ENCODE measurements around the gene HARBI1.
A peak's percentile ranks its signal among the peaks of the same experiment; 100 is the strongest.
"Not testable (repeated sequence)": the region's sequence is repeated elsewhere in the genome, so short reads cannot be mapped to it uniquely, and the experiment has no call there.

HARBI1 gene

DNA sequence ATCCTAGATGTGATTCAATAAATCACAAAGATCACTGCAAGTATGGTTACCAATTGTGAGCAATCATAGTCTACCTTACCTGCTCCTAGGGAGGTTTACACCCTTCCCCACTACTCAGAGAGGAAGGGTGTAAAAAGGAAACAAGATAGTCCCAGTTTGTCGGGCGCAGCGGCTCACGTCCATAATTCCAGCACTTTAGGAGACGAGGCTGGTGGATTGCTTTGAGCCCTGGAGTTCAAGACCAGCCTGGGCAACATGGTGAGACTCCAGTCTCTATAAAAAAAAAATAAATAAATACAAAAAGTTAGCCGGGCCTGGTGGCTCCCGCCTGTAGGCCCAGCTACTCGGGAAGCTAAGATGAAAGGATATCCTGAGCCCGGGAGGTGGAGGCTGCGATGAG is 22.2 kb downstream of the HARBI1 start:
- no peak for DNase-seq

DNA sequence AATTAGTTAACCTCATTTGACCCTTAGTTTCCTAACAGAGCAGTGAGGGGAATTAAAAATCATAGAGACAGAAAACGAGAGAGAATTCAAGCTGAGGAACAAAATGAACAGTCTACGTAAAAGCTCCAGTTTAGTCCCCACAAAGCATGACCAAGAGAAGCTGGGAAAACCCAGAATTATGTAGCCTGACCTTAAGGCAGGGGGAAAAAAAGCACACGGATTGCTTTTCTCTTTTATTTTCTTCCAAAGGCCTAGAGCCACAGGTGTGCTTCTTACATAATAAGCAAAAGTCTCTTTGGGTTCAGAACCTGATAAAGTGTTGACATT is 22.7 kb downstream of the HARBI1 start:
- no peak for DNase-seq

DNA sequence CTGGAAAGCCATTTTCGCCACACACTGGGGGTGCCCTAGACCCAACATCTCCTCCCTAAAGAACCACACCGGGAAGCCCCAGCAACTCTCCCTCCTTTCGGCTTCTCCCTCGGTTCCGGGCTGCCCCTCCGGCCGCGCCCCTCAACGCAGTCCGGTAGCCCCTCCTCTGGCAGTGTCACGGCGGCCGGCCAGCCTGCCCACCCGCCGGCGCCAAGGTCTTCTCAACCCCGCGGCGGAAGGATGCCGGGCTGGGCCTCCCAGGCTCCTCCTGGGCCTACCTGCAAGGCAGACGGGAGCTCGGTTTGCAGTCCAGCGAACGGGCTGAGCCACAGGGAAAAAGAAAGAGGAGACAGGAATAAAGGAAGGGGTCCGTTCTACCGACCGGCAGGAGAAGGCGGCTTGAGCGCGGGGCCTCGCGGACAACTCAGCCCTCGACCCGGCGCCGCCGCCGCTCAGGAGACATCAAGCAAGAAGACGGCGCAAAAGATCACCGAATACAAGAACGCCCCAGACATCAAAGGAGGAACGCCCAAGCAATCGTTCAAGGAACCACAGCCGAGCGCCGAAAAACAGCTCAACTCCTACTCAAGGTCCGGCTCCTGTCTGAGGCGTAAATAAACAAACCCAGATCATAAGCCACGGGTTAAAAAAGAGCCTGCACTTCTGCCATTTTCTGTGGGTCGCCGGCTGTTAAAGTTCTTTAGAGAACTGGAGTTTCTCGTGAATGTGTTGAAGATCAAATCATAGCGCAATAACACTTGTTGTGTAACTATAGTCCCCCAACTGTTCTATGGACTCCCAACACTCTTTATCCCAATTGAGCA is 23.3 kb downstream of the HARBI1 start, which contains the start of gene AMBRA1:
AMBRA1 (minus strand) TSS at position 474 of the 824 bp plus-strand sequence. CDS start 45,643 bp downstream, outside the sequence.
- peak; percentile 88 for DNase-seq

DNA sequence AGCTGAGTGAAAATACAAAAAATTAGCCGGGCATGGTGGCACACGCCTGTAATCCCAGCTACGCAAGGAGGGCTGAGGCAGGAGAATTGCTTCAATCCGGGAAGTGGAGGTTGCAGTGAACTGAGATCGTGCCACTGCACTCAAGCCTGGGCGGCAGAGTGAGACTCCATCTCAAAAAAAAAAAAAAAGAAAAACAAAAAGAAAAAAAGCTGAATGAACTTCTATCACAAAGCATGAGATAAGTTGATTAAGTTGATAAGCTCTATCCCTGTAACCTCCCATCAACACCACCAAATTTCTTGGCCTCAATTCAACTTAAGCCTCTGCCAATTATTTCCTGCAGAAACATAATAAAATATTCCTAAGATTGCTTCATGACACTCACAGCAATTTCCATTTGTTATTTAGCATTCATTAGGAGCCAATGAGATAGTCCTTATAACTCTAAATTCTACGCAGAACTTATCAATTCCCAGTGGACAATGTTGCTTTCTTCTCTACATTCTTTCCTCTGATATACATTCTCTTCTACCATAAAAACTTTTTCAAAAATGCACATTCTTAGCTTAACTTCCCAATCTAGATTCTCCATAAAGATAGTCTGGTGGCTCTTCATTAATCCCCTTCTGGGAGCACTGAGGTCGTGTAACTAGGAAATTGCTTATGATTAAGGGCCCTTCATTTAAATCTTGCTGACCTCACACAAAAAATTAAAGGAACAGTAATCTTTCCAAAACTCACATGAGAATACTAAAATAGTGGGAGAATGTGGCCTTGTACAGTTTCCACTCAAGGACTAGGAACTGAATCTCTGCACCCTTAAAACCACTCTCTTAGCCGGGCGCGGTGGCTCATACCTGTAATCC is 26.1 kb downstream of the HARBI1 start:
- DNase-seq = no peak

DNA sequence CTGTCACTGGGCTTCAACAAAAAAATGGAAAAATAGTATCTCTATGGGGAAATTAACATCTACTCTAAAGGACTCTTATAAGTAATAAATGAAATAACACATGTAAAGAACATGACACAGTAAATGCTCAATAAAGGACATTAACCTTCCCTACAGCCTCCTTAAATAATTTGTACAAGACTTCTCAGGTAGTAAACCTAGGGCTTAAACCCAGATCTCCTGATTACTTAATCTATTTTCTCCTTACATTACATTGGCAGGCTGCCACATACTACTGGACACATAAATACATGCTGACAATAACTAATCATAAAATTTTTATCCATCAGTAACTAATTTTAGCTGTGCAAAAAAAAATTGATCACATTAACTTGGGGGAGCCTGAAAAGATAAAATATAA is 28.1 kb downstream of the HARBI1 start:
- DNase-seq = no peak

DNA sequence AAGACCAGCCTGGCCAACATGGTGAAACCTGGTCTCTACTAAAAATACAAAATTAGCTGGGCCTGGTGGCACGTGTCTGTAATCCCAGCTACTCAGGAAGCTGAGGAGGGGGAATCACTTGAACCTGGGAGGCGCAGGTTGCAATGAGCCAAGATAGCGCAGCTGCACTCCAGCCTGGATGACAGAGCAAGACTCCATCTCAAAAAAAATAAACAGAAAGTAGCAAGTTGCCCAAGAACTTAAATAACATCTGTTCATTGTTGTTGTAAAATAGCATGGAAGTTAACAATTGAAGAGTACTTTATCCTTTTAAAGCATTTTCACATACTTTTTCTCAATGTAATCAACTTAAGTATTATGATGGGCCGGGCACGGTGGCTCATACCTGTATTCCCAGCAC is 28.9 kb downstream of the HARBI1 start:
- no peak for DNase-seq

DNA sequence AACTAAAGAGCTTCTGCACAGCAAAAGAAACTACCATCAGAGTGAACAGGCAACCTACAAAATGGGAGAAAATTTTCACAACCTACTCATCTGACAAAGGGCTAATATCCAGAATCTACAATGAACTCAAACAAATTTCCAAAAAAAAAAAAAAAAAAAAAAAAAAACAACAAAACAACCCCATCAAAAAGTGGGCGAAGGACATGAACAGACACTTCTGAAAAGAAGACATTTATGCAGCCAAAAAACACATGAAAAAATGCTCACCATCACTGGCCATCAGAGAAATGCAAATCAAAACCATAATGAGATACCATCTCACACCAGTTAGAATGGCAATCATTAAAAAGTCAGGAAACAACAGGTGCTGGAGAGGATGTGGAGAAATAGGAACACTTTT is 33.5 kb downstream of the HARBI1 start:
- not testable (repeated sequence) for DNase-seq

DNA sequence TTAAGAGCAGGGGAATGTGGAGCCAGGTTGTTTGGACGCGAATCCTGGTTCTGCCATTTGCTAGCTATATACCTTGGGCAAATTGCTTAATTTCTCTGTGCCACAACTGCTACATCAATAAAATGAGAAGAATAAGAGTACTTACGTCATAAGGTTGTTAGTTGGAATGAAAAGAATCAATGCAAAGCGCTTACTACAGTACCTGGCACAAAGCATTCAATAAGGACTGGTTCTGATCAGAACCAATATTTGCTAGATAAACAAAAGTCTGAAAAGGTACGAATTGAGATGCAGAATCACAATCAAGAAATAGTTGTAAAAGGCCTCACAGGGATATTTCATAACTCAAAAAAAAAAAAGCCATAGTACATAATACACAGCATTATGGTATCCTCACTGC is 34.4 kb downstream of the HARBI1 start:
- no peak for DNase-seq

DNA sequence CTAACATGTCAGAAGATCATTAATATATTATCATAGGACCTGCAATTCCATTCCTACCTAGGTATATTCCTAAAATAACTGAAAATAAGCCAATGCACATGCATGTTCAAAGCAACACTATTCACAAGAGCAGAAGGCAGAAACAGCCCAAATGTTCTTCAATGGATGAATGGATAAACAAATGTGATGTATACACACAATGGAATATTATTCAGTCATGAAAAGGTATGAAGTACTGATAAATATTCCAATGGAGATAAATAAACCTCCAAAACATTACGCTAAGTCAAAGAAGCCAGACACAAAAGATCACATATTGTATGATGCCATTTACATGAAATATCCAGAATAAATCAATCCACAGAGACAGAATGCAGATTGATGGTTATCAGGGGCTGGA is 40.0 kb downstream of the HARBI1 start:
- no peak for DNase-seq

DNA sequence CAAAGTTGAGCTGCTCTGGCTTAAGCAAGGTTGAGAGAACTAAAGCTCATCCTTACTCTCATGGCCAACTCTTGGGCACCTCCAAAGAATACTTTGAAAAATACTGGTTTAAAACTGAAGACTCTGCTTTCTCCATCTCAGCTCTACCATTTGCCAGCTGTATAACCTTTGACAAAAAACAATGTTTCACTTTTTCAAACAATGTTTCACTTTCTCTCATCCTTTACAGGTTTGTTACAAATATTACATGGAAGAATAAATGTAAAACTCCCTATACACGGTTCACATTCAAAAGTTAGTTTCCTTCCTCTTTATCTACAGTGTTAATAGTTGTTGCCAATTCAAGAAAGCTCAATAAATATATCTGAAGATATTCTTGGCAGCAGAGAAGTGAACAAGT is 42.4 kb downstream of the HARBI1 start:
- DNase-seq = no peak

DNA sequence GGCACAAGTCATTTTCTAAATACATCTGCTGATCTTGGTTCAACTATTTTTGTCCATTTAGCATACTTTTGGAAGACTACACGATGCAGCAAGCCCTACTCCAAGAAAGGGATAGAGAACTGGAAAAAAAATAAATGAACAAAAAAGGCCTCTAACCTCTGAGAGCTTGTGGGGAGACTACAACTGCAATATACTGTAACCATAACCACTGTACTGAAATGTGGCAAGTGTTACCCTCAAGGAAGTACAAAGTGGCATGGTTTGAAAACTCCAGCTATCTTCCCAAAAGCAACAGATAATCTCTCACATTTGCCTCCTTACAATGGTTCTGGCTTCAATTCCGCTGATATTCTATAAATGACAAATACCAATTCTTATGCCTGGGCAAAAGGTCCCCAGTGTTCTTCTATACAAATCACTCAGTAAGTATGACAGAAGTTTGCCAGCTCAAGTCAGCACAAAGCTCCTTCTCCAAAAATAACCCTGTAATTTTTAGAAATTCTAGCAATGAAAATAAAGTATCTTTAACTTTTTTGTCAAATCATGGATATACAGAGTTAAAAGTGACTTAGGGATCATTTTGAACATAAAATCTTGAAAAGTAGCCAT is 46.1 kb downstream of the HARBI1 start:
- DNase-seq = no peak

DNA sequence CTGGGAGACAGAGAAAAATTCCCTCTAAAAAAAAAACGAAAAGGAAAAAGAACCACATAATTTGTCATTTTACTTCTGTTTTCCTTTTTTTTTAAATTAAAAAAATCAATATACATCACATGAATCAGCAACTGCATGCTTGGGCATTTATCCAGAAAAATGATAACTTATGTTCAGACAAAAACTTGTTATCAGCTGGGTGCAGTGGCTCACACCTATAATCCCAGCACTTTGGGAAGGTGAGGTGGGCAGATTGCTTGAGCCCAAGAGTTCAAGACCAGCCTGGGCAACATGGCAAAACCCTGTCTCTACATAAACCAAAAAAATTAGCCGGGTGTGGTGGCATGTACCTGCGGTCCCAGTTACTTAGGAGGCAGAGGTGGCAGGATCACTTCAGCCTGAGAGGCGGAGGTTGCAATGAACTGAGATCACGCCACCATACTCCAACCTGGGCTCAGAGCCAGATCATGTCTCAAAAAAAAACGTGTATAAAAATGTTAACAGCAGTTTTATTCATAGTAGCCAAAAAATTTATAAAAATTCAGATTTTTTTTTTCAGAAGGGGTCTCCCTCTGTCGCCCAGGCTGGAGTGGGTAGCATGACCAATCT is 51.7 kb downstream of the HARBI1 start:
- DNase-seq = no peak

DNA sequence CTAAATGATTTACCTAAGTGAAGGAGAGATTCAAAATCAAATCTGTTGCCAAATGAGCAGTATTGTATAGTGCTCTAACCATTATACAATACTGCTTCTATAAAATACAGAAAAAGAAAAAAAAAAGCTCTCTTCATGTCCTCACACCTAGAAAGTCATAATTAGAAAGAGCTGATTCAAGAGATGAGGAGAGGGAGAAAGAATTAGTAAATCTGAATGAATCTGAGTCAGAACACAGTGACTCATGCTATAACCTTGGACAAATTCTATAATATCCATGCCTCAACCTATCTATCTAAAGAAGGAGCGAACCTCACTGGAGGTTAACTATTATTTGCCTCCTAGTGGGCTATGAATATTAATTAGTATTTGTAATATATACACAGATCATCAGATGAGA is 52.6 kb downstream of the HARBI1 start:
- DNase-seq = no peak

DNA sequence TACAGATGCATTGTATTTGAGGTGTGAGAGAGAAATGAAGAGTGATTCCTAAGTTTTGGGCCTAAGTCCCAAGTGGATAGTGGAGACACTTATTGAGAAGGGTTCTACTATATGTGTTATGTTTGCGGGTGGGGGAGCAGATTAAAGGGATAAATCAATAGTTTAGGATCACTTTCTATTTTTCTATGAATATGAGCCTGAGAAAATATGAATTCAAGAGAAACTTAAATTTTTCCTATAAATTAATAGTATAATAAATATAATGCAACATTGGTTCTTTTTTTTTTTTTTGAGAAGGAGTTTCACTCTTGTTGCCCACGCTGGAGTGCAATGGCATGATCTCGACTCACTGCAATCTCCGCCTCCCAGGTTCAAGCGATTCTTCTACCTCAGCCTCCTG is 54.5 kb downstream of the HARBI1 start:
- DNase-seq = no peak

DNA sequence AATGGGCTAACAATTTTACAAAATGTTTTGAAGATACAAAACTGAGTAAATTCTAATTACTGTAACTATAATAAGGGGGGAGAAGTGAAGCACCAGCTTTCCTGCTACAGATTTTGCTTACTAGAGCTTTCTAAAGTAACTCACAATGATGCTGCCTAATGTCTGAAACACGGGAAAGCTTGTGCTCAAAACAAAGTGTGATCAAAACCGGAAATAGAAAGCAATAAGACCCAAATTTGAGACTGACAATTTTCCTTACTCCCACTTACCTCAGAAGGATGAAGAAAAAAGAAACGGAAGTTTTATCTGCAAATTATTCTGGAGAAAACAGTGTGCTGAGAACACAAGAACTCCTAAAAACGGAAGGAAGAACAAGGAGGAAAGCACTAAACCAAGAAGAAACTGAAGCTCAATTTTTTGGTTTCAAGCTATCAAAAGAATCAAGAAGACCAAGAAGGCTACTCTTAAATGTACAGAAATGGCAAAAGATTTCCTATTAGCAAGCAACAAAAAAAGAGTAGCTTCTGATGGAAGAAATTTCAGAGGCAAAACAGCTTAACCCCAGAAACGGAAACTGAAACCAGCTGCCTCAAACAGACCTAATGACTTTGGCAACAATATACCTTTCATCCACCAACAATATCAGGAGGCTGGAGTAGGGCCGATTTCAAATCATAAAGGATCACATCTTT is 56.6 kb downstream of the HARBI1 start:
- DNase-seq = no peak

DNA sequence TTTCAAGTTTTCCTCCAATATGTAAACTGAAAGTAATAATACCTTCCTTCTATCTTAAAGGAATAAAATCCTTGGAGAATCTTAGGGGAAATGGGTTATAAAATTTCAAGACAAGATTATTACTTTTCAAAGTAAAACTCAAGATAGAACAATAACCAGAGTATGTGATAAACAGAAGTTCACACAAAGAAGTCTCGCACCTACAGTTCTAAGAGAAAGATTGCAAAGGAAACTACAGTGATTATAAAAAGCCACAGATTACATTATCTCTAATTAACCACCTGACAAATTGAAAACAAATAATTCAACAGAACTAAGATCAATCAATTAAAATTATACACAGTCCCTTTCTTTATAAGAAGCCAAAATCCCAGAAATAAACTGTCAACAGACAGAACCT is 57.2 kb downstream of the HARBI1 start:
- DNase-seq = no peak

DNA sequence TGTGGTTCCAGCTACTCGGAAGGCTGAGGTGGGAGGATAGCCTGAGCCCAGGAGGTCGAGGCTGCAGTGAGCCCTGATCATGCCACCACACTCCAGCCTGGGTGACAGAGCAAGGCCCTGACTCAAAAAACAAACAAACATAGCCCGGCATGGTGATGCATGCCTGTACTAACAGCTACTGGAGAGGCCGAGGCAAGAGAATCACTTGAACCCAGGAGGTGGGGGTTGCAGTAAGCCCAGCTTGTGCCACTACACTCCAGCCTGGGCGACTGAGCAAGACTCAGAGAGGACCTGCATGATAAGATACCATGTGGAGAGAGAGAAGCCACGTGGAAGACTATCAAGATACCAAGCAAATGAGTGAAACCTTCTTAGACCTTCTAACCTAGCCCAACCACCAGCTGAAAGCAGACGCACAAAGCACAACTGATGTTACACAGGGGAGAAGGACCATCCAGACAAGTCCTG is 59.3 kb downstream of the HARBI1 start:
- no peak for DNase-seq

DNA sequence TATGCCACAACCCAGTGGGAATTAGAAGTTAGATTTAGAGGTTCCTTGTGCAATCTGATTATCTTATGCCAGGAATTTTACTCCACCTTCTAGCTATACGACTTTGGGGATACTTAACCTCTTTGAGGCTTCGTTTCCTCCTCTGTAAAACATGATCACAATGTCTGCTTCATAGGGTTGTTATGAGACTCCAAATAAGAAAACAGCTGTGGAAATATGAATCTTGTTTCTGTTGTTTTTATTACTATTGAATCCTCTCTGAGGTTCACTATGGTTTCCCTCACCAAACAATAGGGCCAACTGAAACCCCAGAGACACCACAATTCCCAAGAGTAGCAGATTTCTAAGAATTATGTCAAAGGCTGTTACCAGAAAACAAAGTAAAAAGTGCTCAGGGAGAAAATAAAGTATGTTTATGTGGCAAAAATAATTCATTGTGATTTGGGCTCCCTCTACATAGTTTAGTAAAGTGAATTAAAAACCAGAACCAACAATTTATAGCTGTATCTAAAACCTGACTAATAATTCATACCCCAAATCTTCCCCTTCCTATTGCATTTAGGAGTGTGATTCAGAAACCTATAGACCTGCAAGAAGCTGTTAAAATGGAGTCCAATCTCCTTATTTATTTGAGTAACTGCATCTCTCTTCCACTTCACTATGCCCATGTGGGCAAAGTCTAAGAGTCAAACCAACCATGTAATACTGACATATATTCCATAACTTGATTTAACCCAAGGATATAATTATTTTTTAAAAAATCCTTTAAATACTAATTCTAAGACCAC is 61.6 kb downstream of the HARBI1 start:
- no peak for DNase-seq

DNA sequence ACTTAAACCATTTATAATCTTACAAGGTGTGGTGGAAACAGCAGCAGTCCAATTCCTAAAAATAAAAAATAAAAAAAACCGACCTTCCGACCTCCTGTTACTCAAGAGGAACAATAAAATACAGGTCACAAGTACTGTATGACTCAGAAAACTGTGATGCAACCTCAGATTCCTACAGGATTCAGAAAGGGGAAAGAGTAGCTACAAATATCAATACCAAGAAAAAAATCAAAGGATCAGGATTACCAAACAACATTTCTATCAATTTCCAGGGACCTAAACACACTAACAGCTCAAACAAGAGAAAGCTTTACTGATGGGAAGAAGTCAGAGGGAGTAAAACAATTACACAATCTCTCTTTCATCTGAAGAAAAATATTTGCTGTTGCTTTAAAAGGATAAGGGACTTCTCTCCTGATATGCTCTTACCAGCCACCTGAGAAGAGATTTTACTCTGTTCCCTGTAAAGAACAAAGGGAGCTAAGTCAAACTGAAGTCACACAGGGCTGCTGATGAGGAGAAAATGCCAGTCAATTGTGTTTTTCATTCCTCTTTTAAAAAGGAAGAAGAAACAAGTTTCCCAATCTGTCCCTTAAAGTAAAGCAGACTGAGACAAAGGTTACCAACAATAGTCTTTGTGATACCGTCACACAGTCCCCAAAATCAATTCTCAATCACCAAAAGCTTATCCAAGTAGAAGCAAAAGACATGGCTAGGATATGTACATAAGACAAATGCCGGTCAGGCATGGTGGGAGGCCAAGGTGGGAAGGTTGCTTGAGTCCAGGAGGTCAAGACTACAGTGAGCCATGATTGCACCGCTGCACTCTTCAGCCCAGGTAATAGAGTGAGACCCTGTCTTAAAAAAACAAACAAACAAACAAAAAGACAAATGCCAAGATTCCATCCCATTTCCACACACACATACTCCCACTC is 62.5 kb downstream of the HARBI1 start:
- no peak for DNase-seq

DNA sequence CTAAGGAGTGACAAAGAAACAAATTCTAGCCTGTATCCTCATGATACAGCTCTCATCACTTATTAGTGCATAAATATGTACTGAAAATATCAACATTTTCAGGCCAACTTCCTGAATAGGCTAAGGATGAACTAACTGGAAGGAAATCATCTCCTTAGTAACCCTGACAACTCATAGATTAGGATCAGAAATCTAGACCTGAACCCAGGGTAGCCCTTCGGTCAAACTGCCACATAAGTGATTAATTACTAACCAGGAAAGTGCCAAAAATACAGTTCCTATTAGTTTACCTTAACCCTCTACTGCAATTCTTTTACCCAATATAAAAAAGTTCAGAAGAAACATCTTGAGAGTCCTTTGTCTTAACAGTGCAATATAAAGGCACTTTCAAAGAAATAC is 63.2 kb downstream of the HARBI1 start:
- no peak for DNase-seq

All from NCI-H2171 (cell line).